Gastroesophageal sphincter (tissue), 3 donors: Measurements from ENCODE around the gene CES3.

Source experiments
- CTCF ChIP-seq, 4 experiments: fragments of 200-600 bp in 2 of 4; fragments of 450-650 bp in 2 of 4; sonication (generic) in 1 of 4; IDR thresholded peaks; one replicate each; pipeline ENCODE4 v1.5.1; 2017 to 2019; ENCODE audit warnings: antibody characterized with exemption in 4 of 4, mild to moderate bottlenecking in 2 of 4, moderate library complexity in 2 of 4
- EP300 ChIP-seq: sonication (generic); formaldehyde crosslinking; IDR thresholded peaks from one replicate; pipeline ENCODE4 v1.6.1; 2017; ENCODE audit warnings: antibody characterized with exemption, mild to moderate bottlenecking

GRCh38 chr16:66940236-66940635, 20.8 kb upstream of the CES3 start:
- no peak for TF ChIP-seq CTCF (IDR thresholded peaks at IDR 0.05)
- no peak for TF ChIP-seq EP300
